A549 (cell line): ENCODE results near the gene ADARB2. TPM values are rescaled to one million over a fixed set of nuclear protein-coding genes. Genes with fewer than 3 reads are reported as not detected.

Source experiments
- ATAC-seq, 2 experiments: fragments of 200-7000 bp in 1 of 2; fragments of >200 bp in 1 of 2; cut with Nextera tagmentation in 1 of 2; cut with Tn5 transposase in 1 of 2; 3 replicates each; pipeline versions ENCODE4 v1.8.0 to v1.9.1; 2018 to 2020; ENCODE audit warnings: mild to moderate bottlenecking in 1 of 2, moderate library complexity in 1 of 2
- CTCF ChIA-PET: fragments of 300-600 bp; sonication (Branson Sonifier 250); formaldehyde crosslinking; extraction: SDS; loops from one replicate; lab custom pipeline; 2021; ENCODE audit warnings: antibody characterized with exemption, inconsistent platforms; lab: Yijun Ruan, JAX
- POLR2A ChIA-PET: fragments of 350-600 bp; formaldehyde crosslinking; extraction: SDS; loops from one replicate; lab custom pipeline; 2021; ENCODE audit warnings: antibody characterized with exemption, inconsistent platforms; lab: Yijun Ruan, JAX
- DNase-seq, 2 experiments: peaks; one replicate each; pipeline versions ENCODE4 v3.0.0 to v3.0.0-alpha.2; 2011 to 2016; ENCODE audit warnings: low read depth in 1 of 2, low spot score in 1 of 2
- FAIRE-seq: peaks from 2 replicates; lab custom pipeline; 2011; peaks lifted over from hg19 to GRCh38; lab: Jason Lieb, UNC
- H3K27ac ChIP-seq, 2 experiments: fragments of >200 bp; sonication (Bioruptor Twin); formaldehyde crosslinking; 3 replicates each; pipeline ENCODE4 v1.5.1; 2016 to 2017
- H3K4me1 ChIP-seq: fragments of >200 bp; sonication (Bioruptor Twin); formaldehyde crosslinking; 3 replicates; pipeline ENCODE4 v1.6.1; 2016
- H3K4me2 ChIP-seq: fragments of >200 bp; sonication (Bioruptor Twin); formaldehyde crosslinking; 3 replicates; pipeline ENCODE4 v1.6.1; 2016
- H3K4me3 ChIP-seq: fragments of >200 bp; sonication (Bioruptor Twin); formaldehyde crosslinking; 3 replicates; pipeline ENCODE4 v1.5.1; 2016
- H3K9me3 ChIP-seq: fragments of >200 bp; sonication (Bioruptor Twin); formaldehyde crosslinking; 3 replicates; pipeline ENCODE4 v1.6.1; 2016
- BCL3 ChIP-seq: fragments of >200 bp; sonication (Bioruptor Twin); formaldehyde crosslinking; IDR thresholded peaks from 3 replicates; pipeline ENCODE4 v1.6.1; 2016
- CBX2 ChIP-seq: fragments of 200-600 bp; sonication (generic); IDR thresholded peaks from 2 replicates; pipeline ENCODE4 v1.6.1; 2016; ENCODE audit warnings: low read depth, mild to moderate bottlenecking, borderline replicate concordance
- CHD2 ChIP-seq: fragments of 150-350 bp; IDR thresholded peaks from 2 replicates; pipeline ENCODE4 v1.6.1; 2014; ENCODE audit warnings: low read length; ENCODE audit not compliant: partially characterized antibody
- E2F6 ChIP-seq: IDR thresholded peaks from 2 replicates; pipeline ENCODE4 v1.6.1; 2012; ENCODE audit warnings: low read depth, borderline replicate concordance
- EHMT2 ChIP-seq: fragments of 200-600 bp; sonication (generic); IDR thresholded peaks from 2 replicates; pipeline ENCODE4 v1.6.1; 2016; ENCODE audit warnings: antibody characterized with exemption, low read depth, mild to moderate bottlenecking, moderate library complexity
- ESRRA ChIP-seq: fragments of 150-350 bp; IDR thresholded peaks from 2 replicates; pipeline ENCODE4 v1.6.1; 2014; ENCODE audit warnings: mild to moderate bottlenecking, low read length, borderline replicate concordance
- FOXS1 ChIP-seq: fragments of 250-450 bp; sonication (Bioruptor Pico); IDR thresholded peaks from 2 replicates; pipeline ENCODE4 v1.5.0; 2020; ENCODE audit warnings: mild to moderate bottlenecking, moderate library complexity
- GATA3 ChIP-seq: IDR thresholded peaks from 2 replicates; pipeline ENCODE4 v1.6.1; 2012; ENCODE audit warnings: borderline replicate concordance
- HEYL ChIP-seq: fragments of 250-450 bp; sonication (Bioruptor Pico); IDR thresholded peaks from 2 replicates; pipeline ENCODE4 v1.8.0; 2021; ENCODE audit warnings: mild to moderate bottlenecking, moderate library complexity
- HOXB13 ChIP-seq: fragments of 250-450 bp; sonication (Bioruptor Pico); IDR thresholded peaks from 2 replicates; pipeline ENCODE4 v1.5.0; 2020; ENCODE audit warnings: low read depth, mild to moderate bottlenecking, moderate library complexity
- HOXB5 ChIP-seq: fragments of 250-450 bp; sonication (Bioruptor Pico); IDR thresholded peaks from 2 replicates; pipeline ENCODE4 v1.5.0; 2020; ENCODE audit warnings: mild to moderate bottlenecking, moderate library complexity
- JUNB ChIP-seq: fragments of >200 bp; sonication (Bioruptor Twin); formaldehyde crosslinking; IDR thresholded peaks from 2 replicates; pipeline ENCODE4 v1.6.1; 2016
- KDM5A ChIP-seq: fragments of 200-600 bp; sonication (generic); IDR thresholded peaks from 2 replicates; pipeline ENCODE4 v1.6.1; 2016; ENCODE audit warnings: antibody characterized with exemption, mild to moderate bottlenecking
- MAFK ChIP-seq: fragments of 450-650 bp; IDR thresholded peaks from 2 replicates; pipeline ENCODE4 v1.6.1; 2014; ENCODE audit not compliant: partially characterized antibody
- POLR2A ChIP-seq: IDR thresholded peaks from 2 replicates; pipeline ENCODE4 v1.6.1; 2012; ENCODE audit warnings: mild to moderate bottlenecking, low read length
- POLR2AphosphoS2 ChIP-seq: conservative IDR thresholded peaks from 2 replicates; pipeline ENCODE4 v1.6.1; 2012; ENCODE audit warnings: low read length, improper control_type of control experiment, inconsistent platforms
- RARB ChIP-seq: fragments of 250-450 bp; sonication (Bioruptor Pico); IDR thresholded peaks from 2 replicates; pipeline ENCODE4 v1.8.0; 2021; ENCODE audit warnings: mild to moderate bottlenecking, moderate library complexity
- REST ChIP-seq: fragments of 200-600 bp; sonication (generic); IDR thresholded peaks from 2 replicates; pipeline ENCODE4 v1.6.1; 2016; ENCODE audit warnings: antibody characterized with exemption, mild to moderate bottlenecking, moderate library complexity
- RFX5 ChIP-seq: fragments of 450-650 bp; IDR thresholded peaks from 2 replicates; pipeline ENCODE4 v1.7.1; 2014; ENCODE audit warnings: antibody characterized with exemption, mild to moderate bottlenecking, moderate library complexity
- SREBF2 ChIP-seq: fragments of 450-650 bp; IDR thresholded peaks from 2 replicates; pipeline ENCODE4 v1.6.1; 2014; ENCODE audit warnings: mild to moderate bottlenecking, moderate library complexity
- TP53 ChIP-seq: fragments of 250-450 bp; sonication (Bioruptor Pico); IDR thresholded peaks from 2 replicates; pipeline ENCODE4 v1.5.0; 2021; ENCODE audit warnings: mild to moderate bottlenecking, moderate library complexity
- ZFP36 ChIP-seq: fragments of 450-650 bp; IDR thresholded peaks from 2 replicates; pipeline ENCODE4 v1.6.1; 2014; ENCODE audit warnings: borderline replicate concordance; ENCODE audit not compliant: partially characterized antibody
- ZNF302 ChIP-seq: fragments of 250-450 bp; sonication (Bioruptor Pico); IDR thresholded peaks from 2 replicates; pipeline ENCODE4 v1.9.0; 2021; ENCODE audit warnings: inconsistent platforms, mild to moderate bottlenecking, moderate library complexity
- WGBS: methylation state at CpG from one replicate; pipeline ENCODE4 v1.1.6; 2017; ENCODE audit errors: missing lambda C conversion rate; 5-methylcytosine and 5-hydroxymethylcytosine counted together
- polyA plus RNA-seq, 4 experiments: library from polyadenylated mRNA; depleted of rRNA in 3 of 4; stranded (reverse); fragments of >200 nt; fragmentation: RNase III in 1 of 4; extraction: RNeasy Plus Mini Kit Qiagen cat#74134 plus additional on column Dnase treatment in 1 of 4; gene quantifications; 2 replicates in 3 of 4; 3 replicates in 1 of 4; pipeline ENCODE4 v1.2.3, GENCODE V29; 2011 to 2017
- TF ChIP-seq, protein P1 (sequence below): fragments of 250-450 bp; sonication (Bioruptor Pico); IDR thresholded peaks from 2 replicates; pipeline ENCODE4 v1.5.0; 2021; ENCODE audit warnings: mild to moderate bottlenecking, moderate library complexity, borderline replicate concordance
- TF ChIP-seq, protein P2 (sequence below): fragments of >200 bp; sonication (Bioruptor Twin); formaldehyde crosslinking; IDR thresholded peaks from 3 replicates; pipeline ENCODE4 v1.5.1; 2016

ADARB2 gene
- polyA plus RNA-seq, 2 of the 4 experiments (the other 2 are of a cell fraction): not detected

- POLR2A ChIA-PET: no interaction called here
- DNase-seq: no peak
- no peak for ATAC-seq
- H3K9me3 ChIP-seq: no peaks in the 10 kb centered on the region
- TF ChIP-seq KDM5A (no peak), CHD2 (no peak), JUNB (no peak), ESRRA (no peak), HEYL (CRISPR knock-in tag) (no peak), HOXB13 (CRISPR knock-in tag) (no peak), POLR2A (no peak)
- TF ChIP-seq, all 56 proteins: peak for 0
- Histone ChIP-seq H3K4me3 (no peak overlapping the region), H3K4me1 (no peaks in the 10 kb centered on the region), H3K27ac (no peak overlapping the region), H3K4me2 (no peak overlapping the region)
- WGBS: 15% methylated on average over 7 of the region's 7 CpGs
- FAIRE-seq: no peak
- CTCF ChIA-PET: no interaction called here
Observed at GRCh38 chr10:1548146-1548545, 189.2 kb downstream of the ADARB2 start.

- no peaks in the 10 kb centered on the region for H3K4me1 ChIP-seq
- TF ChIP-seq E2F6 (no peak), TP53 (CRISPR knock-in tag) (no peak), GATA3 (no peak), ESRRA (no peak), RFX5 (no peak), ZNF302 (CRISPR knock-in tag) (no peak), ZFP36 (no peak)
- CTCF ChIA-PET: no interaction called here
- no peak overlapping the region for H3K4me2 ChIP-seq
- H3K9me3 ChIP-seq: no peaks in the 10 kb centered on the region
- no peak for ATAC-seq
- POLR2A ChIA-PET: no interaction called here
- H3K4me3 ChIP-seq: no peak overlapping the region
- no peak overlapping the region for H3K27ac ChIP-seq
- 33% methylated on average over 16 of the region's 19 CpGs for WGBS
- no peak for DNase-seq
- no peak for FAIRE-seq
Observed at GRCh38 chr10:1546431-1547110, 190.8 kb downstream of the ADARB2 start.

DNA sequence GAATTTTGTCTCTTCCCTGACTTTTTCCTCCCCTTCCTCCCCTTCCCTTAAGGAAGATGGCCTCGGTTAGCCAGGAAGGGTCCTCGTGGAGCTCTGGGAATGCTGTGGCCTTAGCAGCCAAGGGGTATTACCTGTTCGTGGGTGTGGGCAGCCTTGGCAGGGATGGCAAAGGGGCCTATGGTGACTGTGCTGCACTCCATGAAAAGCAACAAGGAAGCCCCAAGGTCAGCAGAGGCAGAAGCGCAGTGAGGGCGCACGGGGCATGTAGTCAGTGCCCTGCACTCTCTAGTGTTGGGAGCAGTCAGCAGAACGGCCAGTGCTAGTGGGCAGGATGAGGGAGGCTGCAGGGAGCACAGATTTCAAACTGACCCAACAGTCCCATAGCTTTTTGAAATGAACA is 191.8 kb downstream of the ADARB2 start:
- 17% methylated on average over 7 of the region's 7 CpGs for whole genome bisulfite sequencing
- Histone ChIP-seq H3K4me2 (no peak overlapping the region), H3K9me3 (no peaks in the 10 kb centered on the region), H3K27ac (no peak overlapping the region), H3K4me1 (no peaks in the 10 kb centered on the region), H3K4me3 (no peak overlapping the region)
- ATAC-seq: no peak
- DNase-seq: no peak
- POLR2A ChIA-PET: no interaction called here
- FAIRE-seq: no peak
- TF ChIP-seq RARB (CRISPR knock-in tag) (no peak), KDM5A (no peak), EHMT2 (no peak), CBX2 (no peak), POLR2AphosphoS2 (no peak), BCL3 (no peak), JUNB (no peak), REST (no peak), SREBF2 (no peak), HOXB5 (CRISPR knock-in tag) (no peak), FOXS1 (CRISPR knock-in tag) (no peak), ESRRA (no peak), HEYL (CRISPR knock-in tag) (no peak), MAFK (no peak)
- TF ChIP-seq, protein P1, sequence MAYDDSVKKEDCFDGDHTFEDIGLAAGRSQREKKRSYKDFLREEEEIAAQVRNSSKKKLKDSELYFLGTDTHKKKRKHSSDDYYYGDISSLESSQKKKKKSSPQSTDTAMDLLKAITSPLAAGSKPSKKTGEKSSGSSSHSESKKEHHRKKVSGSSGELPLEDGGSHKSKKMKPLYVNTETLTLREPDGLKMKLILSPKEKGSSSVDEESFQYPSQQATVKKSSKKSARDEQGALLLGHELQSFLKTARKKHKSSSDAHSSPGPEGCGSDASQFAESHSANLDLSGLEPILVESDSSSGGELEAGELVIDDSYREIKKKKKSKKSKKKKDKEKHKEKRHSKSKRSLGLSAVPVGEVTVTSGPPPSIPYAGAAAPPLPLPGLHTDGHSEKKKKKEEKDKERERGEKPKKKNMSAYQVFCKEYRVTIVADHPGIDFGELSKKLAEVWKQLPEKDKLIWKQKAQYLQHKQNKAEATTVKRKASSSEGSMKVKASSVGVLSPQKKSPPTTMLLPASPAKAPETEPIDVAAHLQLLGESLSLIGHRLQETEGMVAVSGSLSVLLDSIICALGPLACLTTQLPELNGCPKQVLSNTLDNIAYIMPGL: no peak
- TF ChIP-seq, protein P2, sequence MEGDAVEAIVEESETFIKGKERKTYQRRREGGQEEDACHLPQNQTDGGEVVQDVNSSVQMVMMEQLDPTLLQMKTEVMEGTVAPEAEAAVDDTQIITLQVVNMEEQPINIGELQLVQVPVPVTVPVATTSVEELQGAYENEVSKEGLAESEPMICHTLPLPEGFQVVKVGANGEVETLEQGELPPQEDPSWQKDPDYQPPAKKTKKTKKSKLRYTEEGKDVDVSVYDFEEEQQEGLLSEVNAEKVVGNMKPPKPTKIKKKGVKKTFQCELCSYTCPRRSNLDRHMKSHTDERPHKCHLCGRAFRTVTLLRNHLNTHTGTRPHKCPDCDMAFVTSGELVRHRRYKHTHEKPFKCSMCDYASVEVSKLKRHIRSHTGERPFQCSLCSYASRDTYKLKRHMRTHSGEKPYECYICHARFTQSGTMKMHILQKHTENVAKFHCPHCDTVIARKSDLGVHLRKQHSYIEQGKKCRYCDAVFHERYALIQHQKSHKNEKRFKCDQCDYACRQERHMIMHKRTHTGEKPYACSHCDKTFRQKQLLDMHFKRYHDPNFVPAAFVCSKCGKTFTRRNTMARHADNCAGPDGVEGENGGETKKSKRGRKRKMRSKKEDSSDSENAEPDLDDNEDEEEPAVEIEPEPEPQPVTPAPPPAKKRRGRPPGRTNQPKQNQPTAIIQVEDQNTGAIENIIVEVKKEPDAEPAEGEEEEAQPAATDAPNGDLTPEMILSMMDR: no peak
- CTCF ChIA-PET: no interaction called here
